Measurements from ENCODE around the gene TMX2. TPM values are rescaled to one million over a fixed set of nuclear protein-coding genes. Genes with fewer than 3 reads are reported as not detected.
"Not testable (repeated sequence)": the region's sequence is repeated elsewhere in the genome, so short reads cannot be mapped to it uniquely, and the experiment has no call there.

The TMX2 gene
- total RNA-seq, result 44.8 and 71.9 TPM in 2 replicates

- DNase-seq, result peak; percentile 98
These were observed at the start of gene TMX2 for GRCh38 chr11:57712256-57713150. TSS of gene TMX2 (plus strand) at chr11:57712593. CDS start at chr11:57712619, 26 bp downstream.

- DNase-seq, result no peak
These were observed 49.5 kb upstream of the TMX2 start for GRCh38 chr11:57662893-57663292.

- no peak for DNase-seq
These were observed 48.4 kb upstream of the TMX2 start for GRCh38 chr11:57663975-57664374.

- peak; percentile 99 for DNase-seq
These were observed 45.2 kb upstream of the TMX2 start for GRCh38 chr11:57667117-57667735.

- peak; percentile 100 for DNase-seq
These were observed 44.5 kb upstream of the TMX2 start, which contains the start of gene ZDHHC5 for GRCh38 chr11:57667736-57668433. TSS of gene ZDHHC5 (plus strand) at chr11:57668114. CDS start at chr11:57673091, 4,977 bp downstream.

- peak; percentile 40 for DNase-seq
These were observed 44.0 kb upstream of the TMX2 start for GRCh38 chr11:57668434-57668782.

GRCh38 chr11:57674251-57674650 is 38.1 kb upstream of the TMX2 start:
- DNase-seq, result no peak

GRCh38 chr11:57675176-57675941 is 37.0 kb upstream of the TMX2 start:
- no peak for DNase-seq

GRCh38 chr11:57679396-57679795 is 33.0 kb upstream of the TMX2 start:
- DNase-seq, result no peak

- DNase-seq, result peak; percentile 57
These were observed 31.9 kb upstream of the TMX2 start for GRCh38 chr11:57680552-57680874.

- no peak for DNase-seq
These were observed 31.2 kb upstream of the TMX2 start for GRCh38 chr11:57681168-57681567.

- not testable (repeated sequence) for DNase-seq
These were observed 21.9 kb upstream of the TMX2 start for GRCh38 chr11:57690474-57690873.

GRCh38 chr11:57698843-57699365 is 13.5 kb upstream of the TMX2 start:
- DNase-seq, result no peak

GRCh38 chr11:57699813-57700212 is 12.6 kb upstream of the TMX2 start:
- DNase-seq, result no peak

GRCh38 chr11:57700425-57700824 is 12.0 kb upstream of the TMX2 start:
- DNase-seq, result no peak

- DNase-seq, result no peak
These were observed 9.1 kb upstream of the TMX2 start for GRCh38 chr11:57703341-57703740.

GRCh38 chr11:57704932-57705331 is 7.5 kb upstream of the TMX2 start:
- DNase-seq, result no peak

GRCh38 chr11:57705432-57705831 is 7.0 kb upstream of the TMX2 start:
- DNase-seq, result not testable (repeated sequence)

GRCh38 chr11:57709802-57710367 is 2.5 kb upstream of the TMX2 start:
- DNase-seq, result no peak

- peak; percentile 80 for DNase-seq
These were observed 758 bp upstream of the TMX2 start, which contains the start of gene MED19 for GRCh38 chr11:57711414-57712255. TSS of gene MED19 (minus strand) at chr11:57712215. CDS start at chr11:57712179, 36 bp downstream.

GRCh38 chr11:57713835-57714234 is 1.4 kb downstream of the TMX2 start:
- no peak for DNase-seq
